CD4-positive, alpha-beta memory T cell (primary cell): ENCODE measurements around the gene DENND5A. TPM values are rescaled to one million over a fixed set of nuclear protein-coding genes. Genes with fewer than 3 reads are reported as not detected.
A peak's percentile ranks its signal among the peaks of the same experiment; 100 is the strongest.
"Not testable (repeated sequence)": the region's sequence is repeated elsewhere in the genome, so short reads cannot be mapped to it uniquely, and the experiment has no call there.

Experiments used
- CTCF ChIA-PET: fragments of 350-600 bp; sonication (Branson Sonifier 250); formaldehyde crosslinking; loops from one replicate; lab custom pipeline; 2021; ENCODE audit warnings: inconsistent platforms; ENCODE audit not compliant: partially characterized antibody; lab: Charles Lee
- POLR2A ChIA-PET: fragments of 350-600 bp; sonication (Branson Sonifier 250); formaldehyde crosslinking; loops from one replicate; lab custom pipeline; 2021; ENCODE audit not compliant: partially characterized antibody; lab: Charles Lee
- DNase-seq, 5 donors: peaks; one replicate each; pipeline versions ENCODE4 v3.0.0 to v3.0.0-alpha.2; 2020 to 2022; ENCODE audit warnings: mixed read lengths in 1 of 5
- H3K27ac ChIP-seq: one replicate; pipeline ENCODE4 v1.7.0; 2013; ENCODE audit warnings: low read depth, low read length
- H3K27me3 ChIP-seq: 2 replicates; pipeline ENCODE4 v1.7.0; 2013; ENCODE audit warnings: mild to moderate bottlenecking, low read length, moderate library complexity; ENCODE audit not compliant: insufficient read depth
- H3K36me3 ChIP-seq: 2 replicates; pipeline ENCODE4 v1.7.0; 2013; ENCODE audit warnings: mild to moderate bottlenecking, low read length, moderate library complexity; ENCODE audit not compliant: insufficient read depth
- H3K4me1 ChIP-seq: 2 replicates; pipeline ENCODE4 v1.7.0; 2013; ENCODE audit warnings: mild to moderate bottlenecking, low read length, moderate library complexity; ENCODE audit not compliant: insufficient read depth
- H3K4me3 ChIP-seq, 2 donors: one replicate each; pipeline ENCODE4 v1.7.0; 2013; ENCODE audit warnings: low read length in 2 of 2, mild to moderate bottlenecking in 1 of 2
- H3K9me3 ChIP-seq, 2 donors: one replicate each; pipeline ENCODE4 v1.7.0; 2013; ENCODE audit warnings: low read length in 2 of 2, control low read depth in 1 of 2; ENCODE audit not compliant: control insufficient read depth in 1 of 2
- H3K27ac Mint-ChIP-seq, 7 donors: one replicate each; pipeline ENCODE4 v1.8.0; 2020 to 2021; ENCODE audit warnings: mixed read lengths in 7 of 7, mild to moderate bottlenecking in 6 of 7, inconsistent platforms in 3 of 7, moderate library complexity in 3 of 7
- H3K27me3 Mint-ChIP-seq, 2 donors: one replicate each; pipeline ENCODE4 v1.8.0; 2020 to 2021; ENCODE audit warnings: mixed read lengths in 2 of 2
- H3K36me3 Mint-ChIP-seq, 2 donors: one replicate each; pipeline ENCODE4 v1.8.0; 2020 to 2021; ENCODE audit warnings: mixed read lengths in 2 of 2, inconsistent platforms in 1 of 2, mild to moderate bottlenecking in 1 of 2
- H3K4me1 Mint-ChIP-seq, 4 donors: one replicate each; pipeline ENCODE4 v1.8.0; 2020 to 2021; ENCODE audit warnings: mixed read lengths in 4 of 4, mild to moderate bottlenecking in 1 of 4
- H3K4me3 Mint-ChIP-seq, 8 donors: one replicate each; pipeline ENCODE4 v1.8.0; 2020 to 2021; ENCODE audit warnings: mixed read lengths in 8 of 8, mild to moderate bottlenecking in 7 of 8, moderate library complexity in 6 of 8, inconsistent platforms in 3 of 8
- H3K9me3 Mint-ChIP-seq, 8 donors: one replicate each; pipeline ENCODE4 v1.8.0; 2020 to 2021; ENCODE audit warnings: mixed read lengths in 8 of 8, mild to moderate bottlenecking in 5 of 8, inconsistent platforms in 3 of 8, moderate library complexity in 1 of 8
- intact Hi-C: fragments of 100-400 bp; cut with micrococcal nuclease; formaldehyde crosslinking; loops from one replicate; pipeline ENCODE4 v1.15.1; 2023
- polyA plus RNA-seq, 2 donors: library from polyadenylated mRNA; unstranded; fragments of 300-500 nt; fragmentation: Illumina TruSeq; gene quantifications; one replicate each; pipeline ENCODE4 v1.2.3, GENCODE V29; 2021
- total RNA-seq, 2 experiments: library from RNA; stranded (reverse); gene quantifications; one replicate each; pipeline ENCODE4 v1.2.3, GENCODE V29; 2021

DENND5A gene
- total and polyA plus RNA-seq, 4 experiments from 2014 or later = 14.5 to 61.9 (median 49.1) TPM

GRCh38 chr11:9219572-9219971 lies 45.6 kb downstream of the DENND5A start:
- Mint-ChIP-seq H3K27ac (peak overlapping the region in 2 of 7 donors; percentile 32 to 35), H3K27me3 (no peaks in the 10 kb centered on the region), H3K4me3 (no peak overlapping the region), H3K36me3 (no peaks in the 10 kb centered on the region), H3K4me1 (peaks cover 5 to 25% (median 17%) of the 10 kb centered on the region in 4 donors), H3K9me3 (no peaks in the 10 kb centered on the region)
- Histone ChIP-seq H3K36me3 (no peaks in the 10 kb centered on the region), H3K27ac (no peak overlapping the region), H3K4me1 (peaks cover 10% of the 10 kb centered on the region), H3K9me3 (no peaks in the 10 kb centered on the region), H3K4me3 (no peak overlapping the region), H3K27me3 (no peaks in the 10 kb centered on the region)
- ChIA-PET CTCF (no interaction called here), POLR2A (no interaction called here)
- DNase-seq = no peak
- intact Hi-C loops = no loop called here

GRCh38 chr11:9219115-9219514 lies 46.0 kb downstream of the DENND5A start:
- POLR2A ChIA-PET = no interaction called here
- H3K27ac ChIP-seq = no peak overlapping the region
- CTCF ChIA-PET = interaction anchor here (0.9 kb wide), 1 partner anchor 288 kb away, joined by 4 read pairs; no protein-coding TSS in a partner anchor
- no peaks in the 10 kb centered on the region for H3K27me3 Mint-ChIP-seq
- no peaks in the 10 kb centered on the region for H3K36me3 ChIP-seq
- no peak for DNase-seq
- no peaks in the 10 kb centered on the region for H3K9me3 Mint-ChIP-seq
- intact Hi-C loops = no loop called here
- H3K4me1 Mint-ChIP-seq = peaks cover 6 to 26% (median 17%) of the 10 kb centered on the region in 4 donors
- peaks cover 10% of the 10 kb centered on the region for H3K4me1 ChIP-seq
- no peaks in the 10 kb centered on the region for H3K27me3 ChIP-seq
- H3K36me3 Mint-ChIP-seq = no peaks in the 10 kb centered on the region
- no peak overlapping the region for H3K27ac Mint-ChIP-seq
- no peaks in the 10 kb centered on the region for H3K9me3 ChIP-seq
- H3K4me3 Mint-ChIP-seq = no peak overlapping the region
- H3K4me3 ChIP-seq = no peak overlapping the region

DNA sequence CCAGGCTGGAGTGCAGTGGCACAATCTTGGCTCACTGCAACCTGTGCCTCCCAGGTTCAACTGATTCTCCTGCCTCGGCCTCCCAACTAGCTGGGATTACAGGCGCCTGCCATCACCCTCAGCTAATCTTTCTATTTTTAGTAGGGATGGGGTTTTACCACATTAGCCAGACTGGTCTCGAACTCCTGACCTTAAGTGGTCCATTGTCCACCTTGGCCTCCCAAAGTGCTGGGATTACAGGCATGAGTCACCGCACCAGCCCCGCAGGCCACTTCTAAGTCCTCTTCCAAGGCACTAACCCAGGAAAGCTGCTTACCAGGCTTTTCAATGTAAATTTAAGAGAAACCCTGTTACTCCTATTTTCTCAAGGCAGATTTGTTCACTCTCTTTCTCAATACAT lies 50.4 kb downstream of the DENND5A start:
- POLR2A ChIA-PET = no interaction called here
- intact Hi-C loops = loop anchor here (5.0 kb wide), 1 partner anchor 48 kb away; no protein-coding TSS in a partner anchor
- H3K36me3 Mint-ChIP-seq = no peaks in the 10 kb centered on the region
- H3K4me1 ChIP-seq = peaks cover 34% of the 10 kb centered on the region
- H3K4me3 ChIP-seq = no peak overlapping the region
- DNase-seq = no peak
- peak overlapping the region in 1 of 7 donors; percentile 43 for H3K27ac Mint-ChIP-seq
- H3K9me3 Mint-ChIP-seq = no peaks in the 10 kb centered on the region
- peaks cover 16 to 57% (median 38%) of the 10 kb centered on the region in 4 donors for H3K4me1 Mint-ChIP-seq
- H3K36me3 ChIP-seq = no peaks in the 10 kb centered on the region
- no peaks in the 10 kb centered on the region for H3K9me3 ChIP-seq
- H3K27me3 ChIP-seq = no peaks in the 10 kb centered on the region
- no peaks in the 10 kb centered on the region for H3K27me3 Mint-ChIP-seq
- H3K4me3 Mint-ChIP-seq = peak overlapping the region in 1 of 8 donors; percentile 23
- no peak overlapping the region for H3K27ac ChIP-seq
- CTCF ChIA-PET = no interaction called here

DNA sequence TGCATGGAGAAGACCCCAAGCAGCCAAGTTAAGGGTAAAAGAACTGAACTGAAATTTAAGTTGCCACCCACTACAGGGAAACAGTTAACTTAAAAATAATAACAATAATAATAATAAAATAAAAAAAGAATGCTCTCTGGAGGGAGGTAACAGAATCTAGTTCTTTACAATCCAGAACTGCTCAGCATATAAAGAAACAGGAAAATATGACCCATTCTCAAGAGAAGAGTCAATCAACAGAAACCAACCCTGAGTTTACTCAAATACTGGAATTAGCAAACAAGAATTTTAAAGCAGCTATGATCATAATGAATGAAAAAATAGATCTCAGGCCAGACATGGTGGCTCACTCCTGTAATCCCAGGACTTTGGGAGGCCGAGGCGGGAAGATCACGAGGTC lies 53.8 kb downstream of the DENND5A start:
- Mint-ChIP-seq H3K27ac (peak overlapping the region in 2 of 7 donors; percentile 3 to 14), H3K4me3 (peak overlapping the region in 2 of 8 donors; percentile 15 to 61), H3K4me1 (peaks cover 27 to 65% (median 49%) of the 10 kb centered on the region in 4 donors), H3K9me3 (no peaks in the 10 kb centered on the region), H3K36me3 (no peaks in the 10 kb centered on the region), H3K27me3 (no peaks in the 10 kb centered on the region)
- CTCF ChIA-PET = interaction anchor here (0.6 to 1.0 kb wide), 2 partner anchors 40 to 181 kb away, joined by 3 to 4 read pairs; no protein-coding TSS in a partner anchor
- Histone ChIP-seq H3K9me3 (no peaks in the 10 kb centered on the region), H3K27me3 (no peaks in the 10 kb centered on the region), H3K36me3 (no peaks in the 10 kb centered on the region), H3K4me3 (no peak overlapping the region), H3K4me1 (peaks cover 47% of the 10 kb centered on the region), H3K27ac (no peak overlapping the region)
- POLR2A ChIA-PET = interaction anchor here (1.6 kb wide), 1 partner anchor 40 kb away, joined by 3 read pairs; no protein-coding TSS in a partner anchor
- no peak for DNase-seq
- intact Hi-C loops = loop anchor here (5.0 kb wide), 1 partner anchor 51 kb away; no protein-coding TSS in a partner anchor

DNA sequence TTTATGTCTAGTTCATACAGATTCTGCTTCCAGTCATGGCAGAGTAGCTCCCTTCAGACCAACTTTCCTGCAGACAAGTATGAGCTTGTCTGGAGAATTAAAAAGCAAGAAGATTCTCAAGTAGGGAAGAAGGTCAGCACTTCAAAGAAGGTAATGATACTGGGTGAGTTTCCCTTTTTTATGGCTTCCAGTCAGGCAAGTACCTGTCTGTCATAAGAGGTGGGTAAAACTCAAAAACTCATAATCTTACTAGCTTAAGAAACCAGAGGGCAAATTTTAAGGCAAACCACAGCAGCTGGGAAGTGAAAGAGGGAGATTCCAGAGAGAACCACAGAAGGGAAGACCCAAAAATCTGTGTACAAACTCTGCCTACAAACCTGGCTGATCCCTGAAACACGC lies 54.2 kb downstream of the DENND5A start:
- intact Hi-C loops = loop anchor here (5.0 kb wide), 1 partner anchor 51 kb away; no protein-coding TSS in a partner anchor
- Mint-ChIP-seq H3K36me3 (no peaks in the 10 kb centered on the region), H3K9me3 (no peaks in the 10 kb centered on the region), H3K27me3 (no peaks in the 10 kb centered on the region), H3K27ac (peak overlapping the region in 2 of 7 donors; percentile 10 to 14), H3K4me1 (peaks cover 27 to 61% (median 46%) of the 10 kb centered on the region in 4 donors), H3K4me3 (no peak overlapping the region)
- Histone ChIP-seq H3K36me3 (no peaks in the 10 kb centered on the region), H3K4me1 (peaks cover 47% of the 10 kb centered on the region), H3K27me3 (no peaks in the 10 kb centered on the region), H3K9me3 (no peaks in the 10 kb centered on the region), H3K4me3 (no peak overlapping the region), H3K27ac (no peak overlapping the region)
- no peak for DNase-seq
- ChIA-PET POLR2A (no interaction called here), CTCF (interaction anchor here (0.6 to 1.0 kb wide), 2 partner anchors 40 to 181 kb away, joined by 3 to 4 read pairs; no protein-coding TSS in a partner anchor)

DNA sequence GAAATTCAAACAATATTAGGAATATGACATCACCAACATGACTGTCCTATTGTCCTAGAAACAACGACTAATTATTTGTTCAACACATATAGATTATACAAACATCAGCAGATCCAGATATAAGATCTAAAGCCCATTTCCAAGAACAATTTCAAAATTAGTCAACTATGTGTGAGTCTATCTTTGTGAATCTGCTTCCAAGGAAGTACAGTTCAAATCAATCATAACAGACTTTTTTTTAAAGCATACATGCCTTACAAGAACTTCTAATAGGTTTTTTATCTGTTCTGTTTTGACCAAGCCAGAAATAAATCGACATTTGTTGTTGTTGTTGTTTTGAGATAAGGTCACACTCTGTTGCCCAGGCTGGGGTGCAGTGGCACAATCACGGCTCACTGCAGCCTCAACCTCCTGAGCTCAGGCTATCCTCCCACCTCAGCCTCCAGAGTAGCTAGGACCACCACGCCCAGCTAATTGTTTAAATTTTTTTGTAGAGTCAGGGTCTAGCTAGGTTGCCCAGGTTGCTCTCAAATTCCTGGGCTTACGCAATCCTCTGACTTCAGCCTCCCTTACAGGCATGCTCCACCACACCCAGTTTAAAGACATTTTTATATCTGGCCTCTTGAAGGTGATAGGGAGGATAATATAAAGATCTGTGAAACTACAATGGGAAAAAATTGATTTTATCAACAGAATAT lies 54.8 kb downstream of the DENND5A start:
- CTCF ChIA-PET = no interaction called here
- POLR2A ChIA-PET = no interaction called here
- Histone ChIP-seq H3K4me1 (peaks cover 45% of the 10 kb centered on the region), H3K27ac (no peak overlapping the region), H3K36me3 (no peaks in the 10 kb centered on the region), H3K9me3 (no peaks in the 10 kb centered on the region), H3K27me3 (no peaks in the 10 kb centered on the region), H3K4me3 (no peak overlapping the region)
- intact Hi-C loops = loop anchor here (5.0 kb wide), 1 partner anchor 52 kb away; no protein-coding TSS in a partner anchor
- H3K27ac Mint-ChIP-seq = peak overlapping the region in 5 of 7 donors; percentile 3 to 59 (median 22)
- peaks cover 27 to 57% (median 45%) of the 10 kb centered on the region in 4 donors for H3K4me1 Mint-ChIP-seq
- H3K27me3 Mint-ChIP-seq = no peaks in the 10 kb centered on the region
- DNase-seq = no peak
- no peak overlapping the region for H3K4me3 Mint-ChIP-seq
- no peaks in the 10 kb centered on the region for H3K9me3 Mint-ChIP-seq
- H3K36me3 Mint-ChIP-seq = no peaks in the 10 kb centered on the region

GRCh38 chr11:9209604-9210003 lies 55.5 kb downstream of the DENND5A start:
- H3K9me3 ChIP-seq, H3K36me3 Mint-ChIP-seq, H3K27me3 Mint-ChIP-seq, H3K27me3 ChIP-seq, POLR2A ChIA-PET, DNase-seq, H3K27ac ChIP-seq, H3K36me3 ChIP-seq, H3K4me3 ChIP-seq, H3K9me3 Mint-ChIP-seq: not testable (repeated sequence)
- intact Hi-C loops = loop anchor here (5.0 kb wide), 2 partner anchors 43 to 53 kb away; no protein-coding TSS in a partner anchor
- CTCF ChIA-PET = interaction anchor here (1.3 to 1.4 kb wide), 2 partner anchors 13 to 297 kb away, joined by 3 to 4 read pairs; no protein-coding TSS in a partner anchor
- peak overlapping the region in 1 of 8 donors; percentile 13 for H3K4me3 Mint-ChIP-seq
- peak overlapping the region in 2 of 7 donors; percentile 1 to 49 for H3K27ac Mint-ChIP-seq
- H3K4me1 Mint-ChIP-seq = peaks cover 27 to 50% (median 39%) of the 10 kb centered on the region in 4 donors
- peaks cover 37% of the 10 kb centered on the region for H3K4me1 ChIP-seq
